ENCODE measurements around the gene GALNTL6. TPM values are rescaled to one million over a fixed set of nuclear protein-coding genes. Genes with fewer than 3 reads are reported as not detected.

The GALNTL6 gene
- total and polyA plus RNA-seq, 2 experiments from 2014 or later: 0.38 to 0.40 TPM

- H4K20me1 ChIP-seq (replicated peaks; ENCODE audit: insufficient read depth): no peaks in the 10 kb centered on the region
- Mint-ChIP-seq H3K4me1 (peaks cover 10% of the 10 kb centered on the region), H3K4me3 (no peak overlapping the region), H3K27me3 (ENCODE audit: insufficient read depth, low read depth, poor library complexity) (peaks cover 2% of the 10 kb centered on the region), H3K36me3 (ENCODE audit: low read depth) (no peaks in the 10 kb centered on the region), H3K9me3 (no peaks in the 10 kb centered on the region; the same call in 2 of the 3 replicates), H3K27ac (no peak overlapping the region; the same call in 1 of the 2 replicates)
- H3K4me1 ChIP-seq (ENCODE audit: insufficient read depth): no peaks in the 10 kb centered on the region
- no peaks in the 10 kb centered on the region for H3K79me2 ChIP-seq (replicated peaks; ENCODE audit: insufficient read depth)
- H2AFZ ChIP-seq: no peak overlapping the region
- H3F3A ChIP-seq (replicated peaks; ENCODE audit: low read depth): no peaks in the 10 kb centered on the region
- ATAC-seq (peak; percentile 46; the same call in 2 of the 3 replicates), DNase-seq (ENCODE audit: low spot score) (peak; percentile 19)
- TF ChIP-seq ZNF331 (CRISPR knock-in tag; IDR thresholded peaks at IDR 0.05; ENCODE audit: low read depth): no peak
- TF ChIP-seq STAT1 (IDR thresholded peaks at IDR 0.05; ENCODE audit: unreplicated experiment): no peak
- no peaks in the 10 kb centered on the region for H3K36me3 ChIP-seq (ENCODE audit: insufficient read depth)
- H3K9me2 ChIP-seq (ENCODE audit: insufficient read depth): no peaks in the 10 kb centered on the region
- H3K27ac ChIP-seq (ENCODE audit: low read depth): no peak overlapping the region
- H3K27me3 ChIP-seq (ENCODE audit: insufficient read depth): no peaks in the 10 kb centered on the region
- no peak overlapping the region; the same call in 1 of the 2 replicates for H3K4me2 ChIP-seq
- H3K4me3 ChIP-seq: no peak overlapping the region
These were observed 1185.6 kb downstream of the GALNTL6 start for GRCh38 chr4:172998527-172999469.

GRCh38 chr4:173001571-173001970, 1188.4 kb downstream of the GALNTL6 start:
- H3K4me2 ChIP-seq: no peak overlapping the region
- H3K4me1 ChIP-seq (ENCODE audit: insufficient read depth): no peaks in the 10 kb centered on the region
- Mint-ChIP-seq H3K9me3 (no peaks in the 10 kb centered on the region; the same call in 2 of the 3 replicates), H3K36me3 (ENCODE audit: low read depth) (no peaks in the 10 kb centered on the region), H3K27ac (no peak overlapping the region), H3K4me3 (no peak overlapping the region), H3K27me3 (ENCODE audit: insufficient read depth, low read depth, poor library complexity) (peaks cover 2% of the 10 kb centered on the region), H3K4me1 (peaks cover 10% of the 10 kb centered on the region)
- H3K79me2 ChIP-seq (replicated peaks; ENCODE audit: insufficient read depth): no peaks in the 10 kb centered on the region
- H3F3A ChIP-seq (replicated peaks; ENCODE audit: low read depth): no peaks in the 10 kb centered on the region
- no peaks in the 10 kb centered on the region for H3K36me3 ChIP-seq (ENCODE audit: insufficient read depth)
- H4K20me1 ChIP-seq (replicated peaks; ENCODE audit: insufficient read depth): no peaks in the 10 kb centered on the region
- DNase-seq (ENCODE audit: low spot score) (no peak), ATAC-seq (no peak)
- no peaks in the 10 kb centered on the region for H3K9me2 ChIP-seq (ENCODE audit: insufficient read depth)
- no peak overlapping the region for H2AFZ ChIP-seq
- no peak overlapping the region for H3K4me3 ChIP-seq
- no peak overlapping the region for H3K27ac ChIP-seq (ENCODE audit: low read depth)
- no peaks in the 10 kb centered on the region for H3K27me3 ChIP-seq (ENCODE audit: insufficient read depth)
- TF ChIP-seq POLR2AphosphoS5 (IDR thresholded peaks at IDR 0.05; ENCODE audit: low read depth) (no peak), EZH2phosphoT487 (IDR thresholded peaks at IDR 0.05; ENCODE audit: unreplicated experiment) (no peak), JUNB (IDR thresholded peaks at IDR 0.05; ENCODE audit: unreplicated experiment) (no peak), ETS1 (IDR thresholded peaks at IDR 0.05) (no peak), ZNF462 (CRISPR knock-in tag; IDR thresholded peaks at IDR 0.05) (no peak), NANOG (IDR thresholded peaks at IDR 0.05; ENCODE audit: borderline replicate concordance) (no peak), ZNF331 (CRISPR knock-in tag; IDR thresholded peaks at IDR 0.05; ENCODE audit: low read depth) (no peak)
- TF ChIP-seq, protein P1, sequence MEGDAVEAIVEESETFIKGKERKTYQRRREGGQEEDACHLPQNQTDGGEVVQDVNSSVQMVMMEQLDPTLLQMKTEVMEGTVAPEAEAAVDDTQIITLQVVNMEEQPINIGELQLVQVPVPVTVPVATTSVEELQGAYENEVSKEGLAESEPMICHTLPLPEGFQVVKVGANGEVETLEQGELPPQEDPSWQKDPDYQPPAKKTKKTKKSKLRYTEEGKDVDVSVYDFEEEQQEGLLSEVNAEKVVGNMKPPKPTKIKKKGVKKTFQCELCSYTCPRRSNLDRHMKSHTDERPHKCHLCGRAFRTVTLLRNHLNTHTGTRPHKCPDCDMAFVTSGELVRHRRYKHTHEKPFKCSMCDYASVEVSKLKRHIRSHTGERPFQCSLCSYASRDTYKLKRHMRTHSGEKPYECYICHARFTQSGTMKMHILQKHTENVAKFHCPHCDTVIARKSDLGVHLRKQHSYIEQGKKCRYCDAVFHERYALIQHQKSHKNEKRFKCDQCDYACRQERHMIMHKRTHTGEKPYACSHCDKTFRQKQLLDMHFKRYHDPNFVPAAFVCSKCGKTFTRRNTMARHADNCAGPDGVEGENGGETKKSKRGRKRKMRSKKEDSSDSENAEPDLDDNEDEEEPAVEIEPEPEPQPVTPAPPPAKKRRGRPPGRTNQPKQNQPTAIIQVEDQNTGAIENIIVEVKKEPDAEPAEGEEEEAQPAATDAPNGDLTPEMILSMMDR (conservative IDR thresholded peaks at IDR 0.05; ENCODE audit: low read depth in 2 of 2): no peak
